A549 treated with dexamethasone at 1 μM for 4 hours (cell line): ENCODE measurements around the gene GHRL. TPM values are rescaled to one million over a fixed set of nuclear protein-coding genes. Genes with fewer than 3 reads are reported as not detected.

ENCODE experiments used
- total RNA-seq: library from RNA; stranded (reverse); fragments of 200-300 nt; extraction: Qiagen RNA extraction; gene quantifications from 5 replicates; pipeline ENCODE4 v1.2.3, GENCODE V29; 2022

Gene GHRL, protein sequence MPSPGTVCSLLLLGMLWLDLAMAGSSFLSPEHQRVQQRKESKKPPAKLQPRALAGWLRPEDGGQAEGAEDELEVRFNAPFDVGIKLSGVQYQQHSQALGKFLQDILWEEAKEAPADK
- total RNA-seq: 0.15 TPM in 1 of 5 replicates, not detected in the others

DNA sequence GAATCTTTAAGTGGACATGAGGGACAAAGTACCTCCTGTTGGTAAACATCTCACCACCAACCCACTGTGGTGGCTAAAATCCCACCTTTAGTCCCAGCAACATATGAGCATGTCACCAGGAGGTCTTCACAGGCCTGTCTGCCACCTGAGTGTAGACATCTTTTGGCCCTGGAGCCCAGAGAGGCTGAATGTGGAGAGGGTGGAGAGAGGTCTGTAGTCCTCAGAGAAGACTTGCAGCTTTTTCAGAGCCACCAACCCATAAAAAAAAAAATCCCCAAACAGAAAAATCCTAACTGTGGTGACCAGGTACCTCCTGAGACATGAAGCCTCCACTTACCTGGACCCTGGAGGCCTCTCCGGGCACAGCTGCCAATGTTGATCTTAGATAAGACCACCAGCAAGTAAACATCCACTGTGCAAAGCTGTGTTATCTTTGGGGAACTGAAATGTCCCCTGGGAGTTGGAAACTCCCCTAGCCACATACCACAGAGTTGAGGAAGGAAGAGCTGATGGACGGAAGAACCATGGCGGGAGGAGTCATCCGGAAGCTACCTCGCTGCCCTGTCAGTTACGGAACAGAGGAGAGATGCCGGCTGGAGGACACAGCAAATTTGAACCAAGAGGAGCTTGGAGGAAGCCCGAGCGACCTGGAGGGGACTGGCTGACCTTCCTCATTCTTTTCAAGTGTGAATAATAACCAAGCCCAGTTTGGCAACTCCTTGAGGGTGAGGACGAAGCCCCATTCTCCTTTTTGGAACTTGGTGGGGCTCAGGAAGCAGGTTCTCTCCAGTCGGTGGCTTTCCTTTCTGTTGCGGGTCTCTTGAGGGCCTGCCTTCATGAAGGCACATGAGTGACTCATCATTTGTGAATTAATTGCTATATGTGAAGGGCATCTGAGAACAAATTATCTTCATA lies at the start of gene GHRL:
TSS of gene GHRL (minus strand) at position 443 of the 915 bp plus-strand sequence. CDS start 2,767 bp downstream, outside the sequence.

DNA sequence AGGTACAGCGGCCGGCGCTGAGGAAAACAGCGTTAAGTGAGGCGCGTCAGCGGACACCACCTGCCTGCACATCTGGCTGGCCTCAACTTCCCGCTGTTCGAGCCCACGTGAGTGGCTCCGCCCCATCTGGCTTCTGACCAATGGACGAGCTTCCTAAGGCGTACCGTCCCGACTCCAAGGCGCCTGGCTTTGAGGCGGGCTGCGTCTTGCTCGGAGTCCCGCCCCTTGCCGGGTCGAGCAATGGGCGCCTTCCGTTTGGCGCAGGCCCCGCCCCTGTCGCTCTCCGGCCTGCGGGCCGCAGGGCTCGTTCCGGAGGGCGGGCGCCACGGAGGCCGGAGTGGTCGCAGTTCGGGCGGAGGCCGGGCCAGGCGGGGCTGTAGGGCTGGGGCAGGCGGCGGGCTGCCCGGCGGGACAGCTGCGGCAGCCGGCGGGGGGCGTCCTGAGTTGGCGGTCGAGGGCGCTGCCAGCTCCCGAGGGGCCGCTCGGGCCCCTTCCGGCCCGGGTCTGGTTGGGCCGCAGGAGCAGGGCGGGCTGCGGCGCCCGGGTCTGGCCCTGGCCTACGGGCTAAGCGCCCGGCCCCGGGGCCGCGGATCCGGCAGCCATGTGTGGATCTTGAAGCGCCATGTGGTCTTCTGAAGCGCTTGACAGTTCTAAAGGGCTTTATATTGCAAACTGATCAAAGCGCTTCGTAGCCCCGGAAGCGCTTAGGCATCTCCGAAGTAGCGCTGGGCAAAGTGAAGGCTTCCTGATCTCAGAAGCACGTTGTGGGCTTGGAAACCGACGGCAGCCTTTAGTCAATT lies 44.4 kb downstream of the GHRL start, which contains the start of gene TATDN2:
TSS of gene TATDN2 (plus strand) at position 276 of the 800 bp plus-strand sequence. CDS start 742 bp downstream, outside the sequence.

Other genes with a start within 250 kb of the GHRL start
- not detected in 5 replicates for gene FANCD2OS, start 184.7 kb downstream of the GHRL start, total RNA-seq
- gene BRK1, start 177.3 kb downstream of the GHRL start, total RNA-seq: 161 to 190 TPM (median 165 TPM) in 5 replicates
- 24.2 to 35.5 TPM (median 32.5 TPM) in 5 replicates for gene VHL, start 151.2 kb downstream of the GHRL start, total RNA-seq
- gene IRAK2, start 128.0 kb downstream of the GHRL start, total RNA-seq: 11.9 to 14.8 TPM (median 13.0 TPM) in 5 replicates
- 29.4 to 37.4 TPM (median 35.8 TPM) in 5 replicates for gene TATDN2, start 44.5 kb downstream of the GHRL start, total RNA-seq
- gene SEC13, start 28.2 kb upstream of the GHRL start, total RNA-seq: 215 to 224 TPM (median 218 TPM) in 5 replicates
- 0.05 to 0.14 TPM (median 0.13 TPM) in 5 replicates for gene ATP2B2, start 212.6 kb upstream of the GHRL start, total RNA-seq